ENCODE measurements around the gene RSPH10B2.
"Not testable (repeated sequence)": the region's sequence is repeated elsewhere in the genome, so short reads cannot be mapped to it uniquely, and the experiment has no call there.

The RSPH10B2 gene

GRCh38 chr7:6842278-6842921, 88.5 kb downstream of the RSPH10B2 start:
- not testable (repeated sequence) for DNase-seq (ENCODE audit: low read depth, low spot score)

GRCh38 chr7:6843092-6843491, 89.2 kb downstream of the RSPH10B2 start:
- not testable (repeated sequence) for DNase-seq (ENCODE audit: low read depth, low spot score)

GRCh38 chr7:6843654-6844053, 89.8 kb downstream of the RSPH10B2 start:
- not testable (repeated sequence) for DNase-seq (ENCODE audit: low read depth, low spot score)

- DNase-seq (ENCODE audit: low read depth, low spot score): not testable (repeated sequence)
These were observed 92.1 kb downstream of the RSPH10B2 start for GRCh38 chr7:6845971-6846449.

GRCh38 chr7:6847751-6848150, 93.8 kb downstream of the RSPH10B2 start:
- not testable (repeated sequence) for DNase-seq (ENCODE audit: low read depth, low spot score)

All from smooth muscle cell of the brain vasculature (primary cell).